ENCODE data around the gene MACF1.
"Not testable (repeated sequence)": the region's sequence is repeated elsewhere in the genome, so short reads cannot be mapped to it uniquely, and the experiment has no call there.

GRCh38 chr1:39519376-39519775 is 314.9 kb downstream of the MACF1 start:
- TF ChIP-seq CTCF, POLR2A, EP300 (IDR thresholded peaks at IDR 0.05): not testable (repeated sequence)
